Inflammatory macrophage (primary cell): ENCODE measurements around the gene LRRK1.
A peak's percentile ranks its signal among the peaks of the same experiment; 100 is the strongest.

Experiments
- DNase-seq, 2 donors: peaks; one replicate each; pipeline ENCODE4 v3.0.0-alpha.2; 2020 to 2022

The LRRK1 gene

DNA sequence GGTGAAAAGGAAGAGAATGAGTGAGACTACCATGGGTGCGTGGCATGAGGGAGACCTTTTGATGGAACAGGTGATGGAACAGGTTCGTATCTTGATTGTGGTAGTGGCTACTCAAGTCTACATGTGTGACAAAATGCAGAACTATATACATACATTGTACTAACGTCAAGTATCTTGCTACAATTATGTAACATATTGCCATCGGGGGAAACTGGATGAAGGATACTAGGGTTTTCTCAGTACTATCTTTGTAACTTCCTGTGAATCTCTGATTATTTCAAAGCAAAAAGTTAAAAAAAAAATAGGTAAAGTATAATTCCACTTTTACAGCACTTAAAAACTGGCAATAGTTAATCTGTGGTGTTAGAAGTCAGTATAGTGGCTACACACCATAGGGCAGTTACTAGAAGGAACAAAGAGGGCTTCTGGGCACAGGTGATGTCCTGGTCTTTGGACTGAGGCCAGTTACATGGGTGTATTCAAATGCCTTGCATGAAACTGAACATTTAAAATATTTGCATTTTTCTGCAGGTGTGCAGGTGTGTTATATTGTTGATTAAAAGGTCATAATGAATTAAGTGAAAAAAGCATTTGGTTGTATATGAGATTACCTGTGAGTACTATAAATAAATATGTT, 61.4 kb downstream of the LRRK1 start:
- DNase-seq: no peak

DNA sequence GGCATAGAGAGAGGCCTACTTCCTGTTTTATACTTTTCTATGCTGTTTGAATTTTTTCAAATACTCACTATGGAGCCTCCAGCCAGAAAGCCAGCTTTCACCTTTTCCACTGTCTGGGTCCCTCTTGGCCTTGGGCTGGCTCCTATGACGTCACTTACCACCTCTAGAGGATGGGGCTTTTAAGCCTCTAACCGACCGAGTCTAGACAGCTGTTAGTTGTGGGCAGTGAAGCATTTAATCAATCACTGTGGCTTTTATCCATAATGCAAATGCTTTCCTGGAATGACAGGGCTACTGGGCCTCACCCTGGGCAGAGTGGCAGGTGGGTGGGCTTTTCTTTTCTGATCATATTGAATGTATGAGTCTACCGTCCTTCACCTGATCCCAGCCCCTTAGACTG, 61.9 kb downstream of the LRRK1 start:
- no peak for DNase-seq

DNA sequence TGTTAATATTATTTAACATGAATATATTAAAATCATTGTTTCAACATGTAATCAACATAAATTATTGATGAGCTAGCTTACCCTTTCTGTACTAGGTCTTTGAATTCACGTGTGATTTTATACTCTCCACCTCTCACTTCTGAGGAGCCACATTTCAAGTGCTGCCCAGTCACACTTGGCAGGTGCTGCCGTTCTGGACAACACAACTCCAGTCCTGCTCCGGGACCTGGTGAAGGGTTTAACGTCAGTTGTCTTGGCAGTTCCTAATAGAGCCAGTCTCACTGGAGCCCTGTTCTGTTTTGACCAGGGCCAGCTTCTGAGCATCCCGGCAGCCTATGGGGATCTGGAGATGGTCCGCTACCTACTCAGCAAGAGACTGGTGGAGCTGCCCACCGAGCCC, 64.1 kb downstream of the LRRK1 start:
- no peak for DNase-seq

DNA sequence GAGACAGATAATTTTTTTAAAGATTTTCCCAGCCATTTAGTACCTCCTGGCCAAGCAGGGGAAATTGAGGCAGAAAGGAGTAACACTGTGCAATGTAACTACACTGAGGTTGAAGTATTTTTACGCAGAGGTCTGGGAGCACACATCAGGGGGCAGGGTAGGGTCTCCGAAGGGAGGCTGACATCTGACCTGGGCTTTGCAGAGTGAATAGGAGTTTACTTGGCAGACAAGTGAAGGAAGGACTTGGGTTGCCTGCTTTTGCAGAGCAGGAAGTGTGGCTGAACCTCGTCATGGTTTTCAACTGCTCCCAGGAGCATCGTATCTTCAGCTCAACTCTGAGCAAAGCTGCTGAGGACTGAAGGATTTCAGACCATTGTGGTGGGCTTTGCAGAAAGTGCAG, 66.2 kb downstream of the LRRK1 start:
- no peak for DNase-seq

DNA sequence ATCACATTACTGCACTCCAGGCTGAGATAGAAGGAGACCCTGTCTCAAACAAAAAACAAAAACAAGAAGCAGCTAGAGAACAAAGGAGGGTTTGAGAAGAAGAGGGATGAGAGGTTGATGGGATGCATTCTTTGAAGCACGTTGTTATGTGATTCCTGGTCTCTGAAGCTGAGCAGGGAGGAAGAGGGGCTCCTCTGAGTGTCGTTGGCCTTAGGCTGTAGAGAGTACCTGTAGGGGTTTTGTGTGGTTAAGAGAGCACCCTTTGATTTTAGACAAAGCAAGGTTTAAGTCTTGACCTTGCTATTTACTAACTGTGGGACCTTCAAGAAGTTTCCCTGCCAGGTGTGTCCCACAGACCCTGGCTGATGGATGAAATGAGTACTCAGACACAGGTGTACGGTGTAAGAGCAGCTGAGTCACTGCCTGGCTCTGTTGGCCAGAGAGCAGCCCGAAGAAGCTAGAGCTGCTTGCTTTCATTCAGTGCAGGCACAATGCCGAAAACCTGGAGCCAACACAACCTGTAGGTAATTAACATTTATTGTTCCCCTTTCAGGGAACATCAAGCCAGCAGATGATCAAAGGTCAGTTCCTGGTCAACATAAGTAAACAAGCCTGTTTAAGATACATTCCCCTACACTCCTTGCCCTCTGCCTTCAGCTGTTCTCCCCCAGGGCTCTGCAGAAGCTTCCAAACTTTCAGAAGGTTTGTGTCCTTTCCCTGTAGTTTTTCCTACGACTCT, 67.2 kb downstream of the LRRK1 start:
- no peak for DNase-seq

DNA sequence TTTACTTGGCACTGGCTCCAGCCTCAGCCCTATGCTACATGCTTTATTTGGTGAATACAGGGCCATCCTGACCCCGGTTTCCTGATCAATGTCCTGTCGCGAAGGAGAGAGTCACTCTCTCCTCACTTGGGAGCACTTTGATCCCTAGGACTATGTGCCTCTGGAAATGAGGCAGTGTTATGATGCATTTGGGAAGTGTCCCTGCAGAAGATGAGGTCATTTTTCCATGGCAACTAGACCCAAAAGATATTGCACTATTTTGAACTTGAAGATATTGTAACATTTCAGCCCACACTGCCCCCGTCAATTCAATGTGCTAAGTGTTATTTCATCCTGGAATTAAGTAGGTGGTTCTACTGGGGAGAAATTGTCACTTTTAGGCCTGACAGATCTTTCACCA, 68.0 kb downstream of the LRRK1 start:
- DNase-seq: peak; percentile 77 to 82

DNA sequence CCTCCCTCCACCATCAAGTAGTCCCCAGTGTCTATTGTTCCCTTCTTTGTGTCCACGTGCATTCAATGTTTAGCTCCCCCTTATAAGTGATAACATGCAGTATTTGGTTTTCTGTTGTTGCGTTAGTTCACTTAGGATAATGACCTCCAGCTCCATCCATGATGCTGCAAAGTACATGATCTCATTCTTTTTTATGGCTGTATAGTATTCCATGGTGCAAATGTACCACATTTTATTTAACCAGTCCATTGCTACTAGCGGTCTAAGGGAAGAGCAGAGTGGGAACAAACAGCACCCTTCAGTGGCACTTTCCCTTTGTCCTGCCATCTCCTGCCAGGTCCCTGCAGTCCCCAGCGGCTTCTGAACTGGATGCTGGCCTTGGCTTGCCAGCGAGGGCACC, 69.1 kb downstream of the LRRK1 start:
- DNase-seq: no peak

DNA sequence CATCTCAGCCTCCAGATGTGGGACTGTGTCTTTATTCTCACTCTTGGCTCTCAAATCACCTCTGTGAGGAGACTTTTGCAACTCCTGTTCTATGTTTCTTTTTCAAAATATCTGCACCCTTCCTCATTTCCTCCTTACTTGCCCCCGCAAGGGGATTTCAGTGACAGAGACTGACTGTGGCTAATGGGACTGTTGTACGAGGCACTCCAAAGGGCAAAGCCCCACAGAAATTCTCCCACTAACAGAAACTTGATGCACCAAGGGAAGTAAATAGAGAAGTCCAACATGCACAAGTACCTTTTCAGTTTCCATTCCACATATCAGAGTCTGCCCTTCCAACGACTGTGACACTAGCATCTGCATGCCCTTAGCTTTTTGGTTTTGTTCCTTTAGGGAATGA, 69.7 kb downstream of the LRRK1 start:
- peak in 1 of 2 donors; percentile 44 for DNase-seq

DNA sequence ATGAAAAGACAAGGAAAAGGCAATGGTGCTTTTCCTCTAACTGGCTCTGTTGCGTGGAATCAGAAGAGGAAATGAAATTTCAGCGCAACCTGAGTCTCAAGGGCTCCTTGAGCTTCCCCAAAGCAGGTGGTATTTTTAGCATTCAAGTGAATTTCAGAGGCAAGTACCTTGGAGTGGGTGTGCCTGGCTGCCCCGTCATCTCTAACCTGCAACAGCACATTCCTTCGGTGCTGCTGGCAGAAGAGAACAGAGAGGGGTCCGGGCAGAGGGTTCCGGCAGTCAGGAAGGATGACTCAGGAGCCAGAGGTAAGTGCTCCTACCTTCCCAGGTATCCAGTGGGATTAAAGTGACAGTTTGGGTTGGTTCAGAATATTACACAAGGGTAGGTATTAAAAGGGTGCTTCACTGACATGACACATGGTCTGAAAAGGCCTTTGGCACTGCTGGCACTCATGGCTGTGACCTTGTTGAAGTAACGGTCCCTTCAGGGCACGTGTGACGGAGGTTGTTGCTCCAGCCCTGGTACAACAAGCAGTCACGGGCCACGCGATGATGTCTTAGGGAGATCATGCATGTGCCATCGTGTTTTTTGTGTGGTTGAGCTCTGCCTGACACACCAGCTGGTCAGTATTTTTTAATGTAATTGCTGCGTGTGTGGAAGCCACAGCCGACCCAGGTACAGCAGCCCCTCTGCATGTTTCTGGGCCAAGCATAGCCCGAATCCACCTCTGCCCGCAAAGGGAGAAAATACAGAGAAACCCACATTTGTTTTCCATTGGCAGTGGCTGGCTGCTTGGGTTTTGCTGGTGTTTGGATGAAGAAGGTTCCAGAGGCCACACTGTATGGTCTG, 75.7 kb downstream of the LRRK1 start:
- no peak for DNase-seq

DNA sequence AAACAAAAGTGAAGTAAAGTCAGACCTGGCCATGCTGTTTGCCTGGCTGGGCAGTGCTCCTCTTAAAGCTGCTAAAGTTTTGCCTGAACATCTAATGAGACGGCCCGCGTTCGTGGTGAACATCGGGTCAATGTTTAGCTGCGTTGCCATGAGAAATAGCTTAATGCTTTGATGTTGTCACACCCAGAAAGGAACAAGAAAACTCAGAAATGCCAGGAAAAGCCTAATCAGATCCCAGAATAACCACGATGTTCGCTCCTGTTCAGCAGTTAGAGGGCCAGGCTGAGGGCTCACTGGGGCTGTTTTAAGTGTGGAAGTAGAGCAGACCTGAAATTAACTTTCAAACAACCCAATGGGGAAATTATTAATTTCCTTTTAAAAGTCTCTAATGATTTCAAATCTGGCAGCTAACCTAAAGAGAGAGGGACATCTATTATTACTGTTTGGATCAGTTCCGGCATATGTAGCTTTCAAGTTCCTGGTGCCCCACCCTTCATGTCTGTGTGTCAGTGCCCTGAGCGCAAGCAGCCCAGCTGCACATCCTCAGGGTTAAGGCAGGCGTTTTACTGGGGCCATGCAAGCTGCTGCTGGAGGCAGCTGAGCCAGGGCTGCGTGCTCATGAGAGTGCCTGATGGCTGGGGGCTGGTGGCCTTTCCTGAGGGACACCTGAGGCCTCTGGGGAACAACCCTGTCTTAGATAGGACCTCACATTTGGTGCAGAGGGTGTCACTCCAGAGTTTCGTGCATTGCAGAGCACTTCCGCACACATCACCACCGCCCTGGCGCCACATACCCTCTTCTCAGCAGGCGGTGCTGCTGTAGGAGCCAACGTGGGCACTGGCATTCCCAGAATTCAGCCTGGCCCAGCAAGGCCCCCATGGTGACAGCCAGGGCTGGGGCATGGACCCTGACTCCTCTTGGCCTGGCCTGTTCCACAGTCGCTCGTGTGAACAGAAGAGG, 76.6 kb downstream of the LRRK1 start:
- DNase-seq: no peak

DNA sequence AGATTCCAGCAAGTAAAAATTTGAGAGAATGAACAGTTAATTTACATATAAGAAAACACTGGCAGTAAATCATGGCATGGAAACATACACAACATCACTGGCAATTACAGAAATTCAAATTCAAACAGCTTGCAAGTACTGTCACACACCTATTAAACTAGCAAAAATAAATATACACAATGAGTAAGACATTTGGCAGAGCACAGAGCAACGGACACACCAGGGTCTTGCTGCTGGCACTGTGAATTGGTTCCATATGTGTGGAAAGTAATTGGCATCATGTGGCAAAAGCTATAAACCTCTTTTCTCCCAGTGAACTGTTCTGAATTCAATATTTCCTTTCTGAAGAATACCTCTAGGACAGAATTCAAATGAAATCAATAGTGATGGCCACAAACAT, 78.3 kb downstream of the LRRK1 start:
- DNase-seq: no peak

DNA sequence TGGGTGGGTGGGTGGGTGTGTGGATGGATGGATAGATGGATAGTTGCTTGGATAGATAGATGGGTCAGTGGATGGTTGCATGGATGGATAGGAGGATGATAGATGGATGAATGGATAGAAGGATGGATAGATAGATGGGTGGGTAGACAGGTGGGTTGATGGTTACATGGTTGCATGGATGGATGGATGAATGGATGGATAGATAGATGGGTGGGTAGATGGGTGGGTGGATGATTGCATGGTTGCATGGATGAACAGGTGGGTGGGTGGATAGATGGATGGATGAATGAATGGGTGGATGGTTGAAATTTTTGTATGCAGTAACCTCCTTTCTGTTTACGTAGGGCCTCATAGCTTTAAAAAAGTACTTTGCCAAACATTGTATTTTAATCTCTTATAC, 79.5 kb downstream of the LRRK1 start:
- DNase-seq: no peak

DNA sequence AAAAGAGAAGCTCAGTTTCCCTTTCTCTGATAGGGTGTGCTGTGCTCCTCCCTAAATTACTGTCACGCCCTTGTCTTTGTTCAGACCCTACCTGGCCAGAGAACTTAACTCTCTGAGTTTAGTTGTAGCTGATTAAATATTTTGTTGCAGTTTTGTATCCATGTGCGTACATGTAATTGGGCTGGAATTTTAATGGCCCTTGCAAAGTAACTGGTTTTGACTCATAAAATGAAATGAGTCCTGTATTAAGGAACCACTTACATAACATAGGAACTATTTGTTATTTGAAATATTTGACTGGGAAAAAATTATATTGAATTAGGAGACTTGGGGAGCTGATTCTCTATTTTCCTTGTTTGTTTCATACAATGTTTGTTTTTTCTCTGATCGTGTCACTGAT, 80.2 kb downstream of the LRRK1 start:
- no peak for DNase-seq

DNA sequence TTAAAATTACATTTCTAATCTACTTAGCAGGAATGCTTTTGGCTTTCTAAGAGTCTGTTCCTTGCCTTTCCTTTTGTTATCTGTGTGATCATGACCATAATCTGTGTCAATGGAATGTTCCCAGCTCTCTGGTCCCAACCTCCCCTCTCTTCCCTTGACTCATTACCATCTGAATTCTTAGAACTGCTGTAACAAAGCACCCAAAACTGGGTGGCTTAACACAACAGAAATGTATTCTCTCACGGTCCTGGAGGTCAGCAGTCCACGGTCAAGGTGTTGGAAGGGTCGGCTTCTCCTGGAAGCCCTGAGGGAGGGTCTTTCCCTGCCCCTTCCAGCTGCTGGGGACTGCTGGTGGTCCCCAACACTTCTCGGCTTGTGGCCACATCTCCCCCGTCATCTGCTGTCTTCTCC, 81.1 kb downstream of the LRRK1 start:
- DNase-seq: no peak

DNA sequence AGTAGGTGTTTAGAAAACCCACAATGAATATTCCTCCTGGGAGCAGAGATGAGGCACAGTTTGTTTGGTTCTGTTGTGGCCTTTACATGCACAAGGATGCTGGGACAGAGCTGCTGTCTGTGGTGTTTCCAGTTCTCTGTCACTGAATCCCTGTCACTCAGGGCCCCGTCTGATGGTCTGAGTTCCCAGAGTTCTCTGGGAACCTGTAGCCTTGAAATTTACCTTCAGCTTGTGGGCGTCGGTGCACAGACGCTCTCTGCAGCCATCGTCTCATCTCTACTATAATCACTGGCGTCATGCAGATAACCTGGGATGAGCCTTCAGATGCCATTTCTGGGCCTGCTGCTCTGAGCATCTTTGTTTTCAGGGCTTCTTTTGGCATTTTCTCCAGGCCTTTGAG, 81.9 kb downstream of the LRRK1 start:
- DNase-seq: no peak

DNA sequence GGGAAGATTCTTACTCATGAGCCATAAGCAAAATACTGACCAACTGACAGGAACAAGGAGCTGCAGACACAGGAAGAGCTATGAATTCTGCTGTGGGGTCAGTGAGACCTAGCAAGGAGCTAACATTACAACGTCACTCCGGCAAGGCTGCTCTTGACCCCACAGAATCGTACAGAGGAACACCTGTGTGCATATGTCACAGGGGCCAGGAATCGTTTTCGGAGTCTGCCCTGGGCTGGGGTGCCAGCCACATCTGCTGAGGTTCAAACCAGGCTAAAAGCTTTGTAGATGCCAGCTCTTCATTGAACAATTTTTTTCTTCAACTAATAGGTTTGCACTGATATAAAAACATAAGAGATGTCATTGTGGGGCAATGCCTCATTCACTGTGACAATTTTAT, 82.6 kb downstream of the LRRK1 start:
- no peak for DNase-seq

DNA sequence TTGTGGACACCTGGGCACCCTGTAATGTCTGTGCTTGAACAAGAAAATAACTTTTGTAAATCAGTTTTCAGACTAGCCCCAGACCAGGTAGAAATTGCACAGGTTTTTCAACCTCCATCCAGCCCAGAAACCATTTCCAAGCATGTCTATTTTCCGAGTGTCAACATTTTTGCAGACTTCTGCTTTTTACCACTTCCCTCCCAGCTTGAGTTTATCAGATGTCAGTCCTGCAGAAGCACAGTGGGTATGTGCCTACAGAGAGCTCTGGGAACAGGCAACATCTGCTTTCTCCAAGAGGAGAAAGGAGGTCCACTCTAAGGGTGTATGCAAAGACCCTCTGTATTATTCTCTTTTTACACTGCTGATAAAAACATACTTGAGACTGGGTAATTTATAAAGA, 83.9 kb downstream of the LRRK1 start:
- peak; percentile 49 to 64 for DNase-seq

DNA sequence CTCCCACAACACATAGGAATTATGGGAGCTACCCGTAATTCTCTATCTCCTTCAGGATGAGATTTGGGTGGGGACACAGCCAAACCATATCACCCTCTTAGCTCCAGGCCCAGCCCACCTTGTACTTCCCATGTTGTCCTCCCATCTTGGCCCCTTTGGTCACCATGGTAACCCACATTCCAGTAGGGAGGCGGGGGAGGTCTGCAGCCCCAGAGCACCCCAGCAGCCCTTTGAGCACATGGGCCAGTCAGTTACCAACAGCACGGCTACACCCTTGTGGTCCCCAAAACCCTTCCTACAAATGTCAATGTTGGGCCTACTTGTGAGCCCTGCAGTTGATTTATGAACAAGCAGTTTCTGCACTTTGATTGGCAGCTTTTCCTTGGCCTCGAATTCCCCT, 84.5 kb downstream of the LRRK1 start:
- no peak for DNase-seq

DNA sequence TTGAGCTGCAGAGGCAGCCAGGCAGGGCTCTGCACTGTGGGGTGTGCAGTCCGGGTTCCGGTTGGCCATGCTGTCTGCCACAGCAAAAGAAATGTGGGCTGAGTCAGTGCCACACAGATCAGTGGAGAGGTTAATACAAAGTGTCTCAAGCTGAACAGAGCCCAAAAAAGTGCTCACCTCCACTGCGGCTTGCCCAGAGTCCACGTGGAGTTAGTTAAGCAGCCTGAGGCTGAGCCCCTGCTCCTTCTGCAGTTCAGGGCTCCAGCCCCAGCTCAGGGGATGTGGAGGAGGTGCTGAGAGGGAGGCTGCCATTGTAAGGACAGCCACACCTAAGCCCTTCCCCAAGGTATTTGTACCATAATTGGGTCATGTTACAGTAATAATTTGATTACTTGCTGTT, 85.3 kb downstream of the LRRK1 start:
- no peak for DNase-seq

DNA sequence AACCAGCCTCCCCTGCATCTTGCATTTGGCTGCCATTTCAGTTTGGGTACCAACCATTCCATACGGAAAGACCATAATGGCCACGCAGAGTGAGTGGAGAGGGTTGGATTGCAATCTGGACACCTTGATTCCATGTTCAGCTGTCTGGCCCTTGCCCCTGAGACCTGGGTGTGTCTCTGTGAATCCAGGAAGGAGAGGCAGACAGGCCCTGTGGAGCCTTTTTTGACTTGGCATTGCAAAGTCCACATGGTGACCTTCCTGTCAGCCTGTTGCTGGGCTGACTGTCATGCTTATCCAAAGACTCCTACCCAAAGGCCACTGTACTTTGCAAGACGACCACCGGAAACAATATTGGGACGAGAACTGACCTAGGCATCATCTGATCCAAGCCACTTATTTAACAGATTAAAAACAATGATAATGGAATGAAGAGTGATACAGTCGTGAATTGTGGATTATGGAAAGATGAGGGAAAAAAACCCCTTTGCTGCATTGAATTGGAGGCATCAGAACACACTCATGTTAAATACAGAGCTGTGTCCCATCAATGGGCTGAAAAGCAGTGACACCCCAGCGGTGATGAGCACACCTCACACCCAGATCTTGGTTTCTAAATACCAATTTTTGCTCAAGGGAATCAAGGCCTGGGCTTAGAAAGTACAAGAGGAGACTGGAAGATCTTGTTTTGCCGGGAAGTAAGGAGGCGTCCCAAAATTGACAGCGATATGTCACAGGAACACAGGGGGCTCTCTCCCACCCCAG, 86.0 kb downstream of the LRRK1 start:
- DNase-seq: no peak

DNA sequence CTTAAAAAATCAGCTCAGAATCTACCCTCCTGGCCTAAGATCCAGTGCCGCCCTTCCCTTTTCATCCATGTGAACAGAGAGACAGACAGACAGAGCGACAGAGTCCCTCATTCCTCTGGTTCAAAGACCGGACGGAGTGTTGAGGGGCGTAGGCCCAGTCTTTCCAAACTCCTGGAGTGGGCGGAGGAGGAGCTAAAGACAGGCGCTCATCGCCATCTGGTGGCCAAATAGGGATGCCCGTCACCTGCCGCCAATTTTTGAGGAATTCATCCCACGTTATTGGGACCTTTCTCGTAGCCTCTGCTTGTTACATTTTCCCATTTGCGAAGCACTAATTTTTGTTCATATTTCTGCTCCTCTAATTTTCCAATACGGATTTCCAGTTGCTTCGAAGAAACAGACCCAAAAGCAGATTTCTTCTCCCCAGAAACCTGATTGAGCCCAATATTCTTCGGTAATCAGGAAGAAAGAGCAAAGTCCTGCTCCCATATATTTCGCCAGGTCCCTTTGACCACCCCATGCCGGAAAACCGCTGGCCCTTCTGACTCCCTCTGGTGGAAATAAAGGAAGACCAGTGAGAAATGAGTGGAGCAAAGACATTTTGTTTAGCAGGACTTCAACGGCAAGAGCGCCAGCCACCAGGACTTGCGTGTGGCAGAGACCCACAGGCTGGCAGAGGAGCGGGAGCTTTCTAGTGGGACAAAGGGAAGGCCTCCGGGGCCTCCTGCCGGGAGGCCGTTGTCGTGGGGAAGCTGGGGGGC, 88.0 kb downstream of the LRRK1 start:
- DNase-seq: peak; percentile 86 to 88
